ENCODE results near the gene MFAP4.

The MFAP4 gene, protein sequence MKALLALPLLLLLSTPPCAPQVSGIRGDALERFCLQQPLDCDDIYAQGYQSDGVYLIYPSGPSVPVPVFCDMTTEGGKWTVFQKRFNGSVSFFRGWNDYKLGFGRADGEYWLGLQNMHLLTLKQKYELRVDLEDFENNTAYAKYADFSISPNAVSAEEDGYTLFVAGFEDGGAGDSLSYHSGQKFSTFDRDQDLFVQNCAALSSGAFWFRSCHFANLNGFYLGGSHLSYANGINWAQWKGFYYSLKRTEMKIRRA

GRCh38 chr17:19386974-19387920, at the start of gene MFAP4:
Gene MFAP4, minus strand, starts transcription at chr17:19387190. Its CDS starts 35 bp downstream, at chr17:19387155.
- no peak for TF ChIP-seq EZH2phosphoT487 (IDR thresholded peaks at IDR 0.05; ENCODE audit: borderline replicate concordance)
- TF ChIP-seq, protein P1, sequence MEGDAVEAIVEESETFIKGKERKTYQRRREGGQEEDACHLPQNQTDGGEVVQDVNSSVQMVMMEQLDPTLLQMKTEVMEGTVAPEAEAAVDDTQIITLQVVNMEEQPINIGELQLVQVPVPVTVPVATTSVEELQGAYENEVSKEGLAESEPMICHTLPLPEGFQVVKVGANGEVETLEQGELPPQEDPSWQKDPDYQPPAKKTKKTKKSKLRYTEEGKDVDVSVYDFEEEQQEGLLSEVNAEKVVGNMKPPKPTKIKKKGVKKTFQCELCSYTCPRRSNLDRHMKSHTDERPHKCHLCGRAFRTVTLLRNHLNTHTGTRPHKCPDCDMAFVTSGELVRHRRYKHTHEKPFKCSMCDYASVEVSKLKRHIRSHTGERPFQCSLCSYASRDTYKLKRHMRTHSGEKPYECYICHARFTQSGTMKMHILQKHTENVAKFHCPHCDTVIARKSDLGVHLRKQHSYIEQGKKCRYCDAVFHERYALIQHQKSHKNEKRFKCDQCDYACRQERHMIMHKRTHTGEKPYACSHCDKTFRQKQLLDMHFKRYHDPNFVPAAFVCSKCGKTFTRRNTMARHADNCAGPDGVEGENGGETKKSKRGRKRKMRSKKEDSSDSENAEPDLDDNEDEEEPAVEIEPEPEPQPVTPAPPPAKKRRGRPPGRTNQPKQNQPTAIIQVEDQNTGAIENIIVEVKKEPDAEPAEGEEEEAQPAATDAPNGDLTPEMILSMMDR (conservative IDR thresholded peaks at IDR 0.05; ENCODE audit: low read length), result no peak
- no peaks in the 10 kb centered on the region for H3F3A ChIP-seq (ENCODE audit: low read depth)
- H3K36me3 ChIP-seq (ENCODE audit: insufficient read depth, low read length), result no peaks in the 10 kb centered on the region; the same call in 1 of the 2 replicates
- no peaks in the 10 kb centered on the region for H3K79me2 ChIP-seq (ENCODE audit: insufficient read depth, low read length)
- H3K27me3 ChIP-seq (ENCODE audit: insufficient read depth, low read length, poor library complexity, severe bottlenecking), result no peaks in the 10 kb centered on the region
- no peaks in the 10 kb centered on the region for H3K9me3 ChIP-seq (ENCODE audit: insufficient read depth, low read depth, low read length)
- no peak within 1 kb of the TSS for H2AFZ ChIP-seq (ENCODE audit: low read length)
- H3K4me3 ChIP-seq (ENCODE audit: low read length, poor library complexity, severe bottlenecking), result no peak within 1 kb of the TSS
- no peak within 1 kb of the TSS for H3K4me2 ChIP-seq (ENCODE audit: low read depth, low read length, poor library complexity, severe bottlenecking)
- H3K9me2 ChIP-seq (replicated peaks; ENCODE audit: low read depth, low read length), result no peaks in the 10 kb centered on the region
- H4K20me1 ChIP-seq (ENCODE audit: insufficient read depth, low read length, poor library complexity, severe bottlenecking), result no peaks in the 10 kb centered on the region
- no peak within 1 kb of the TSS for H3K9ac ChIP-seq (ENCODE audit: low read depth, low read length, poor library complexity, severe bottlenecking)
- H3K4me1 ChIP-seq (ENCODE audit: insufficient read depth, low read length, poor library complexity, severe bottlenecking), result peaks cover 5% of the 10 kb centered on the region

GRCh38 chr17:19433727-19434340, 46.8 kb upstream of the MFAP4 start:
- H3K9me2 ChIP-seq (replicated peaks; ENCODE audit: low read depth, low read length), result no peaks in the 10 kb centered on the region
- no peaks in the 10 kb centered on the region for H3F3A ChIP-seq (ENCODE audit: low read depth)
- H3K9me3 ChIP-seq (ENCODE audit: insufficient read depth, low read depth, low read length), result no peaks in the 10 kb centered on the region
- TF ChIP-seq, protein P1 (conservative IDR thresholded peaks at IDR 0.05; ENCODE audit: low read length), result no peak
- TF ChIP-seq EZH2phosphoT487 (IDR thresholded peaks at IDR 0.05; ENCODE audit: borderline replicate concordance), result no peak
- no peak overlapping the region for H3K9ac ChIP-seq (ENCODE audit: low read depth, low read length, poor library complexity, severe bottlenecking)
- no peaks in the 10 kb centered on the region for H3K4me1 ChIP-seq (ENCODE audit: insufficient read depth, low read length, poor library complexity, severe bottlenecking)
- H2AFZ ChIP-seq (ENCODE audit: low read length), result no peak overlapping the region
- H3K36me3 ChIP-seq (ENCODE audit: insufficient read depth, low read length), result no peaks in the 10 kb centered on the region
- no peak overlapping the region for H3K4me2 ChIP-seq (ENCODE audit: low read depth, low read length, poor library complexity, severe bottlenecking)
- no peaks in the 10 kb centered on the region for H3K79me2 ChIP-seq (ENCODE audit: insufficient read depth, low read length)
- no peaks in the 10 kb centered on the region for H3K27me3 ChIP-seq (ENCODE audit: insufficient read depth, low read length, poor library complexity, severe bottlenecking)
- H4K20me1 ChIP-seq (ENCODE audit: insufficient read depth, low read length, poor library complexity, severe bottlenecking), result no peaks in the 10 kb centered on the region
- H3K4me3 ChIP-seq (ENCODE audit: low read length, poor library complexity, severe bottlenecking), result no peak overlapping the region

DNA sequence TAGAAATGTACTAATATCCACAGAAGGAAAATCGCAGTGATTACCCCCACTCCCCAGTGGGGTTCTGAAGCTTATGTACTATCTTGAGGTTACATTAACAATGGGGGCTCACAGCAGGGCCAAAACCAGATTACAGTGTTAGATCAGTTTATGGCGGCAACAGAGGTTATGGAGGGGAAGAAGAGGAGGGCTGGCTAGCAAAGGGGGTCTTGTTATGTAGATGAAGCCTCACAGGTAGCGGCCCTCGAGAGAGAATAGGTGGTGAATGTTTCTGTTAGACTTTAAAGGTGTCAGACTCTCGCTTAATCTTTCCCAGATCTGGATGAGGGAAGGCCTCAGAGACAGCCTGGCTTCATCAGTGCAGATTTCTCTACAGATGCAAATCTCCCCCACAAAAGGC, 46.3 kb upstream of the MFAP4 start:
- H3K9me2 ChIP-seq (replicated peaks; ENCODE audit: low read depth, low read length), result no peaks in the 10 kb centered on the region
- no peak overlapping the region for H3K9ac ChIP-seq (ENCODE audit: low read depth, low read length, poor library complexity, severe bottlenecking)
- no peaks in the 10 kb centered on the region for H3K36me3 ChIP-seq (ENCODE audit: insufficient read depth, low read length)
- H3K9me3 ChIP-seq (ENCODE audit: insufficient read depth, low read depth, low read length), result no peaks in the 10 kb centered on the region
- H4K20me1 ChIP-seq (ENCODE audit: insufficient read depth, low read length, poor library complexity, severe bottlenecking), result no peaks in the 10 kb centered on the region
- H3K4me2 ChIP-seq (ENCODE audit: low read depth, low read length, poor library complexity, severe bottlenecking), result no peak overlapping the region
- no peaks in the 10 kb centered on the region for H3K4me1 ChIP-seq (ENCODE audit: insufficient read depth, low read length, poor library complexity, severe bottlenecking)
- no peaks in the 10 kb centered on the region for H3K27me3 ChIP-seq (ENCODE audit: insufficient read depth, low read length, poor library complexity, severe bottlenecking)
- no peaks in the 10 kb centered on the region for H3K79me2 ChIP-seq (ENCODE audit: insufficient read depth, low read length)
- no peak for TF ChIP-seq EZH2phosphoT487 (IDR thresholded peaks at IDR 0.05; ENCODE audit: borderline replicate concordance)
- TF ChIP-seq, protein P1 (conservative IDR thresholded peaks at IDR 0.05; ENCODE audit: low read length), result no peak
- H3K4me3 ChIP-seq (ENCODE audit: low read length, poor library complexity, severe bottlenecking), result no peak overlapping the region
- H2AFZ ChIP-seq (ENCODE audit: low read length), result no peak overlapping the region
- no peaks in the 10 kb centered on the region for H3F3A ChIP-seq (ENCODE audit: low read depth)

Measured in Loucy (cell line).